Medulla oblongata (tissue), 1 donor: ENCODE results near the gene HIGD2B.
A peak's percentile ranks its signal among the peaks of the same experiment; 100 is the strongest.
"Not testable (repeated sequence)": the region's sequence is repeated elsewhere in the genome, so short reads cannot be mapped to it uniquely, and the experiment has no call there.

Experiments
- DNase-seq: peaks from one replicate; pipeline ENCODE4 v3.0.0-alpha.2; 2015; ENCODE audit errors: extremely low spot score

HIGD2B gene, protein sequence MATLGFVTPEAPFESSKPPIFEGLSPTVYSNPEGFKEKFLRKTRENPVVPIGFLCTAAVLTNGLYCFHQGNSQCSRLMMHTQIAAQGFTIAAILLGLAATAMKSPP

DNA sequence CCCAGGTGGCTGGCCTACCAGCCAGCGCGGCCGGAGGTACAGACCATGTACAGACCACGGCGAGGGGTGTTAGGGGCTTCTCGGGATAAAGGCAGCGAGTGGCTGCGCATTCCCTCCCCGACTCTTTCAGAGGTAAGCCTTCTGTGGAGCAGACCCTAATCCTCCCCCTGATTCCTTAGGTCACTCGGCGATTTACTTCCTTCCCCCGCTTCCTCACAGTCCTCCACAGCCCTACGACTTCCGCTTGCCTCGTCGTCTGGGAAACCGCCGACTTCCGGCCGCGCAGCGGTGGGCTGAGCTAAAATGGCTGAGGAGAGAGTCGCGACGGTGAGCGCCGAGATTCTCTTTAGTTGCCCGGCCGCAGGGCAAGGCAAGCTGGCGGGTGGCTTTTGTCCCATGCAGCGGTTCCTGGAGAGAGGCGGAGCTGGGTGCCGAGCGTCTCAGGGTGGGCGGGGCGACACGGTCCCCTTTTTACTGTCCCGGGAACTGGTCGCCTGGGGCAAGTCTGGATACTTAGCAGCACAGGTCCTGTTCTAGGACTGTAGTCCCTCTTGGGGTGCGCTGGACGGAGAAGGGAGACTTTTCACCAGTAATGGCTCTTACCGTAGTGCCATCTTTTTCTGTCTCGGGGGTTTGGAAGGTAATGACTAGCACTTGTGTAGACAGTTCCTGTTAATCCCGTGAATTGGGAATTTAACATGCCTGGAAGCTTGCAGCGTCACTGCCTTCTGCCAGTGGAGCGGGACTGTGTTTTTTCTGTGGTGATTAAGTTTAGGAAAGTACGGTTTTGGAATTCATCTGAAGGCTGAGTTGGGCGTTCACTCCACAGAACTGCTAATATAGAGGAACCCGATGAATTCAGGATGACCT, at the start of gene HIGD2B, which contains the start of gene BBS4:
Gene HIGD2B (minus strand): TSS at position 258 of the 870 bp plus-strand sequence. CDS start 9,808 bp downstream, outside the sequence.
Gene BBS4 (plus strand): TSS at position 283 of the 870 bp plus-strand sequence. CDS start 21 bp downstream, at position 304.
- peak; percentile 90 for DNase-seq

GRCh38 chr15:72735111-72735510, 49.1 kb upstream of the HIGD2B start:
- no peak for DNase-seq

GRCh38 chr15:72733941-72734738, 48.2 kb upstream of the HIGD2B start:
- no peak for DNase-seq

GRCh38 chr15:72732516-72732915, 46.5 kb upstream of the HIGD2B start:
- no peak for DNase-seq

DNA sequence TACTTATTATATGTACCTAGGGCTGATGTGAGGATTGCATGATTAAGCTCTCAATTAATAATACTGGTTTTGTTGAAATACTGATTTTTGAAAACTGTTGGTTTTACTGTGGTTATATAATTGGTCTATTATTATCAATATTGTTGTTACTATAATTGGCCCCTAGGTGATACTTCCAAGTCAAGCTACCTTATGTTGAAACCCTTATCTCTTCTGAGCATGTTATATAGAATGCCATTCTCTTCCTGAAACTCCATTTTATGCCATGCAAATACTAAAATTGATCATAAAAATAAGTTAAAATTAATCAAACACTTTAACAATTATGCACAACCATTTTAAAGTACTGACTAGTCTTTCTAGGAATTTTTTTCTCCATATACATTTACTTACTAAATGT, 46.1 kb upstream of the HIGD2B start:
- DNase-seq = no peak

GRCh38 chr15:72728821-72729220, 42.8 kb upstream of the HIGD2B start:
- DNase-seq = no peak

DNA sequence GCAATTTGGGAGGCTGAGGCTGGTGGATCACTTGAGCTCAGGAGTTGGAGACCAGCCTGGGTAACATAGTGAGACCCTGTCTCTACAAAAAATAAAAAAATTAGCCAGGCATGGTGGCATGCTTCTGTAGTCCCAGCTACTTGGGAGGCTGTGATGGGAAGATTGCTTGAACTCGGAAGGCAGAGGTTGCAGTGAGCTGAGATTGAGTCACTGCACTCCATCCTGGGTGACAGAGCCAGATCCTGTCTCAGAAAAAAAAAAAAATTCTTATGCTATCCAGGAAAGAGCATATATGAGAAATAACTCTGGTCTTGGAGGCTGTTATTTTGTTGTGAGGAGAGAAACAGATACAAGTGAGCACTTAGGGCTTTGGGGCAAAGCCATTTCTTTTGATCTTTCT, 42.3 kb upstream of the HIGD2B start:
- DNase-seq = not testable (repeated sequence)

- DNase-seq = no peak
Measured at GRCh38 chr15:72727154-72727553, 41.2 kb upstream of the HIGD2B start.

DNA sequence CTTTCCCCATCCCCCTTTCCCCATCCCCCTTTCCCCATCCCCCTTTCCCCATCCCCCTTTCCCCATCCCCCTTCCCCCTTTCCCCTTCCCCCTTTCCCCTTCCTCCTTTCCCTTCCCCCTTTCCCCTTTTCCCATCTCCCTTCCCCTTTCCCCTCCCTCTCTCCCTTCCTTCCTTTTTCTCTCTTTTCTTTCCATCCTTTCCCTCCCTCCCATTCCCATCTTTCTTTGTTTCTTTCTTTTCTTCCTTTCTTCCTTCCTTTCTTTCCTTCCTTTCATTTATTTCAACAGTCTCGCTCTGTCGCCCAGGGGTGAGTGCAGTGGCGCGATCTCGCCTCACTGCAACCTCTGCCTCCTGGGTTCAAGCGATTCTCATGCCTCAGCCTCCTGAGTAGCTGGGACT, 39.9 kb upstream of the HIGD2B start:
- DNase-seq = not testable (repeated sequence)

DNA sequence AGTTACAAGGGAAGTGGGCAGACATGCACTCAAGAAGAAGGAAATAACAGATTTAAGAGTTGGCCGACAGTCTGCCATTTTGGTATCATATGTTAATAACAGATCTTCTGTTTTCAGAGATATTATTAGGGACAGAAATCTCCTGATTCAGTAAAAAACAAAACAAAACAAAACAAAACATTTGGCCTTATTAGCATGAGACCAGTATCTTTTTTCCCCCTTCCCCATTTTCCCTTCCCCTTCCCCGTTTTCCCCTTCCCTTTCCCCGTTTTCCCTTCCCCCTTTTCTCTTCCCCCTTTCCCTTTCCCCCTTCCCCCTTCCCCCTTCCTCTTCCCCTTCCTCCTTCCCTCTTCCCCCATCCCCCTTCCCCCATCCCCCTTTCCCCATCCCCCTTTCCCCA, 39.5 kb upstream of the HIGD2B start:
- DNase-seq = no peak

DNA sequence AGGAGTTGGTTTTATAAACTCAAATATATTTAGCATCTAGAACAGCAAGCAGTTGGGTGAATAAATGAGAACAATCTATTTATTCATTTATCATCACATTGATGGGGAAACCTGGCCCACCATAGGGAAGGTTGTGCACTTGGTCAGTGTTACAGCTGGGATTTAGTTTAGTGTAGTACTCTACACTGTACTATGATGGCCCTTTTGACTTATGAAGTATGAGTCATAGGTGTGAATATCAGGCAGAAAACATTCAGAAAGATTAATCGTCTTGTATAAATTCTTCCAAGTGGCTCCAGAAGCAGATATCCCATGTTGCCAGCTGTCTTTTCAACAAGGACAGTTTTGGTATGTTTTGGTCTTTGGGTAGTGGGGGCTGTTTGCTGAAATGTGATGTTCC, 38.0 kb upstream of the HIGD2B start:
- no peak for DNase-seq

GRCh38 chr15:72722071-72722696, 36.2 kb upstream of the HIGD2B start:
- peak; percentile 71 for DNase-seq

DNA sequence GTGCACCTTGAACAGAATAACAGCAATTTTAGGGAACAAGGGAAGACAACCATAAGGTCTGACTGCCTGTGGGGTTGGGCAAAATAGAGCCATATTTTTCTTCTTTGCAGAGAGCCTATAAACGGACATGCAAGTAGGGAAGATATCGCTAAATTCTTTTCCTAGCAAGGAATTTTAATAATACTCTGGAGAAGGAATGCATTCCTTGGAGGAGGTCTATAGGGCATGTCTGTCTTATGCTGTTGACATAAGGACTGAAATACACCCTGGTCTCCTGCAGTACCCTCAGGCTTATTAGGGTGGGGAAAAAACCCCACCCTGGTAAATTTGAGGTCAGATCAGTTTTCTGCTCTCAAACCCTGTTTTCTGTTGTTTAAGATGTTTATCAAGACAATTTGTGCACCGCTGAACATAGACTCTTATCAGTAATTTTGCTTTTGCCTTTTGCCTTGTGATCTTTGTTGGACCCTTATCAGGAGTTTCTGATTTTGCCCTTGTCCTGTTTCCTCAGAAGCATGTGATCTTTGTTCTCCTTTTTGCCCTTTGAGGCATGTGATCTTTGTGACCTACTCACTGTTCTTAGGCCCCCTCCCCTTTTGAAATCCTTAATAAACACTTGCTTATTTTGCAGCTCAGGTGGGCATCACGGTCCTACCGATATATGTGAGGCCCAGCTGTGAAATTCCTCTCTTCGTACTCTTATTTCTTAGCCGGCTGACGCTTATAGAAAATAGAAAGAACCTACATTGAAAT, 22.7 kb upstream of the HIGD2B start:
- not testable (repeated sequence) for DNase-seq

- DNase-seq = no peak
Measured at GRCh38 chr15:72706266-72706665, 20.3 kb upstream of the HIGD2B start.

DNA sequence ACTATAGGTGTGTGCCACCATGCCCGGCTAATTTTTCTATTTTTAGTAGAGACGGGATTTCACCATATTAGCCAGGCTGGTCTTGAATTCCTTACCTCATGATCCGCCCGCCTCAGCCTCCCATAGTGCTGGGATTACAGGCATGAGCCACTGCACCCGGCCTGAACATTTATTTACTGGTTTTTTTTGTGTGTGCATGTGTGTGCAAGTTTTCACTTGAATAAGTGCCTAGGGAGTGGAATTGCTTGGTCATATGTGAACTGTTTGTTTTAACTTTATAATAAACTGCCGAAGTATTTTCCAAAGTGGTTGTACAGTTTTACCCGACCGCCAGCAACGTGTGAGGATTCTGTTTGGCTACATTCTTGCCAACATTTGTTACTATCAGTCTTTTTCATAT, 14.1 kb upstream of the HIGD2B start:
- DNase-seq = no peak

- DNase-seq = no peak
Measured at GRCh38 chr15:72698938-72699337, 13.0 kb upstream of the HIGD2B start.

- no peak for DNase-seq
Measured at GRCh38 chr15:72690938-72691337, 5.0 kb upstream of the HIGD2B start.

DNA sequence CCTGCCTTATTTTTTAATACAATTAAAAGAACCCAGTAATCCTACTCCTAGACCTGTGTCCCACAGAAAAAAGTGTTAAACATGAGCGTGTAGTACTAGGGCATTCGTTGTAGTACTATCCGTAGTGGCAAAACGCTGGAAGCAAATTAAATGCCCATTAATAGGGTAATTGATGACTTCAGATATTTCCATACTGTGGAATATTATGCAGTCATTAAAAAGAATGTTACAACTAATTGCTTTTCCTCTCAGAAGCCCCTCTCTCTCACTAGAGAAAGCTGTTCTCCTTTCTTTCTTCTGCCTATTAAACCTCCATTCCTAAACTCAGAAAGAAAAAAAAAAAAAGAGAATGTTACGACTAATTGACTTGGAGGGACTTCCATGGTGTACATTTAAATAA, 2.7 kb upstream of the HIGD2B start:
- DNase-seq = no peak

GRCh38 chr15:72685301-72685924, 569 bp downstream of the HIGD2B start:
- peak; percentile 10 for DNase-seq

DNA sequence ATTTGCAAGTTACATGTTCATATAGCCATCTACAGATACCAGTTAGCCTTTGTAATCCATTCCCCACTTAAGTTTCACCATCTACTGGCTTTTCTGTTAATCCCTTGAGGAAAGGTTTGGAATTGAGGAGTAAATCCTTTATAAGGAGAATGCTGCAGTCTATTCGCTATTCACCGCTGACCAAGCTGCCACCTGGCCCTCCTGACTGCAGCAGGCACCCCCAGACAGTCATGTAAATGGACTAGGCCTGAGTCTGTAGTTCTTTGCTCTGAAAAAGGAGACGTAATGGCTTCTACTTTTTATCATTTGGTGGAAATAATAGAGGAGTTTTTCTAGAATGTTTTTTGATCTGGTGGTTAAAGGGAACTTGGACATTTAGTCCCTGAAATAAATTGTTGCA, 3.2 kb downstream of the HIGD2B start:
- no peak for DNase-seq

DNA sequence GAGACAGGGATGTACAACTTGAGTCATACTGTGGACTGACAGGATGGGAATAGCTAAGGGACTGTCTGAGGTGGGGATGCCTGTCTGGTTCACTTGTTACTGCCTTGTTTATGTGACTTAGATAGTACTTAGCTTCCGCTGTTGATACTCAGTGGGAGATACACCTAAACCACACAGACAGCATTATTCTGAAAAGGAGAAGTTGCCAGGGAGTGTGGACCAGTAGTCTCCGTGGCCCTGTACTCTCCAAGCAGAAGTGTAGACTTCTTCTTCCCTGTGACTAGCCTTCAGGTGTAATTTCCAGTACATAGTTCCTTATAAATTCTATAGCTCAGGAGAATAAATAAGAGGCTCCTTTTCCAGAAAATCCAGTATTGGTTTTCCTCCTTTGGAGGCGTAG, 5.1 kb downstream of the HIGD2B start:
- DNase-seq = no peak
